Daoy (cell line): ENCODE results near the gene SOWAHA. TPM values are rescaled to one million over a fixed set of nuclear protein-coding genes. Genes with fewer than 3 reads are reported as not detected.
"Not testable (repeated sequence)": the region's sequence is repeated elsewhere in the genome, so short reads cannot be mapped to it uniquely, and the experiment has no call there.

Experiments used
- DNase-seq: peaks from one replicate; pipeline ENCODE4 v3.0.0-alpha.2; 2015; ENCODE audit warnings: low read depth
- total RNA-seq: library from RNA; depleted of rRNA; stranded (reverse); fragments of >200 nt; shearing (Covaris generic); gene quantifications from 2 replicates; pipeline ENCODE4 v1.2.3, GENCODE V29; 2014

SOWAHA gene
- total RNA-seq, 1 experiment from 2014 or later = not detected

GRCh38 chr5:132777209-132778069, 35.7 kb upstream of the SOWAHA start, which contains the start of gene SEPTIN8:
Gene SEPTIN8, minus strand, starts transcription at chr5:132777239. Its CDS starts 102 bp downstream, at chr5:132777137.
- peak; percentile 63 for DNase-seq

GRCh38 chr5:132778129-132778528, 35.0 kb upstream of the SOWAHA start:
- DNase-seq = no peak

- DNase-seq = no peak
These were observed 34.2 kb upstream of the SOWAHA start for GRCh38 chr5:132778856-132779255.

DNA sequence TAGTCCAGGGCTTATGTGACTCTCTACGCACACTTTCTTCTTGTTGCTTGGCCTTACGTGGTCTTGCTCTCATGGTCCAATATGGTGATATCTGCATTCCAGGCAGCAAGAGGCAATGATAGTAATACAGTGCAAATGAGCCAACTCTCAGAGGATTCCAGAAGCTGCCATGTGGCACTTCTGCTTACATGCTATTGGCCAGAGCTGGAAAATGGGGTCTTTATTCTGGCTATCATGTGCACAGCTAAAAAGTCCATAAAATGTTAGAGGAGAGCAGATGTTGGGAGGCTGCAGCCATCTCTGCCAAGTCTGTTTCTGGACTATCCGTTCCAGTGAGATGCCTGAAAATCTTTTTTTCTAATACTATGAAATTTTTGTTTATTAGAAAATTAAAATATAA, 33.1 kb upstream of the SOWAHA start:
- DNase-seq = no peak

GRCh38 chr5:132780577-132780976, 32.5 kb upstream of the SOWAHA start:
- no peak for DNase-seq

- no peak for DNase-seq
These were observed 32.1 kb upstream of the SOWAHA start for GRCh38 chr5:132781029-132781428.

DNA sequence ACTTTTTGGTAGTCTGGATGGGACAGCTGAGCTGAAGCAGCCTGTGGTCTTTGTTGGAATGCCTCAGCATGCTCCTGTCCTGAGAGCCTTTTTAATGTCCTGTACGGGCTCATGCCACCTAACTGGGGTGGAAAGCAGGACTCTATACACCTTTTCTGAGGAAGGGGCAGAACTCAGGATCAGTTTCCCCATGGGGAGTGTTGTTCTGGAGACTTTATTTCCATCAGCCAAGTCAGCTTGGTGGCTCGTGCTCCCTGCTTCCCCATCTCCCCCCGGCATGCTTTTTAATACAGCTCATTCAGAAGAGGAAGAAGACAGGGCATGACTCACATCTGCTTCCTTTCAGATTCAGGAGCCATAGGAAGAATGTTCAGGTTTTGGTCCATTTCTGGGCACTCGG, 31.0 kb upstream of the SOWAHA start:
- DNase-seq = peak; percentile 68

DNA sequence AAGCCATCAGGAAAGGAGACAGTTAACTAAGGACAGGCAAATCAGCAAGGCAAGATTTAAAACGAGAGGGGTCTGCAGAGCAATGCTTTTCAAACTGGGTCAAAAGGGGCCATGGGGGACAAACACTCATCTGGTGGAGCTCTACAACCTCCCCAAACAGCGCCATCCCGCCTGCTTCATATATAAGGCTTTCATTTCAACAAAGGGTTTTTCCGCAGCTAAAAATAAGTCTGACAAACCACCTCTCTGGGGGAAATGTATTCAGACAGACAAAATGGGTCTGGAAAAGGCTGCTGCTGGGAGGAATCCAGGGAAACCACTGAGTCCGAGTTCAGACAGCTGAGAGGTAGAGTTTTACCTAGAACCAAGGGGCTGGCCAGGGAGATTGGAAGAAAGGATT, 27.7 kb upstream of the SOWAHA start:
- no peak for DNase-seq

- no peak for DNase-seq
These were observed 27.2 kb upstream of the SOWAHA start for GRCh38 chr5:132785864-132786263.

DNA sequence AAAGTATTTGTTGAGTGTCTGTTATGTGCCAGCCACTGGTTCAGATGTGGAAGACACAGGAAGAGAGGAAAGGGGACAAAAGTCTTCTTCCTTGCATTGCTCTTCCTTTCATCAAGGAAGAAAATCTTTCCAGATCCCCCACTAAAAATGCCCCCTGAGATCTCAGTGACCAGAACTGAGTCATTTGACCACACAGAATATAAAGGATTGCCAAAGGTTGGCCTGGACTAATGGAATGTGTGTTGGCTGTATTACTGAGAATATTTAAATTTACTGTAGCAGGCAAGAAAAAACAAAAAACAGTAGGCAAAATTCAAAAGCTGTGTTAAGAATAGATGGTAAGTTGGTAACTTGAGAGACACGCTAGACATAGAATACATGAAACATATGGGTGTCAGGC, 26.0 kb upstream of the SOWAHA start:
- no peak for DNase-seq

- no peak for DNase-seq
These were observed 24.6 kb upstream of the SOWAHA start for GRCh38 chr5:132788508-132788907.

- DNase-seq = no peak
These were observed 23.9 kb upstream of the SOWAHA start for GRCh38 chr5:132788990-132789886.

DNA sequence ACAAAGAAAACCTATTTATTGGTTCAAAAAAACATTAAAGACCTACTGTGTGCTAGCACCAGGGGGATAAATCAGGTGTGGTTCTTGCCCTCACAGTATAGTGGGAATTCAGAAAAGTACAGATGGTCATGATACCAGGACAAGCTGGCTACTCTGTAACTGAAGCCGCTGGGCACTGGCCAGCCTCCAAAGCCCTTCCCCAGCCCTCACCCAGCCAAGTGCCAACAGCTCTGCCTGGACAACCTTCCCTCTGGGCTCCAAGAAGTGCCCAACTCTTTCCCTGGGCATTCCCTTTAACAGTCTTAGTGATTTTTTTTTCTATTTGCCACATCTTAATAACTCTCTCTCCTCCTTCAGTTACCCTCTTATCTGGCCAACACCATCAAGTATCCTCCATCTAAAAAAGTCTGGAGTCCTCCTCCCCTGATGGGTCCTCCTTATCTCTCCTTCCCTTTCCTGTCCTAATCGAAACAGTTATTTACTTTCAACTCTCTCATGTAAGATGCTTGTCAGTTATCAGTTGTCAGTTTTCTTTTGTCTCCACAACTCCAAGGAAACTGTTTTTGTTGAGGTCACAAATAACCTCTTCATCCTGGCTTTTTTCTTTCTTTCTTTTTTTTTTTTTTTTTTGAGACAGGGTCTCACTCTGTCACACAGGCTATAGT, 22.8 kb upstream of the SOWAHA start:
- DNase-seq = no peak

DNA sequence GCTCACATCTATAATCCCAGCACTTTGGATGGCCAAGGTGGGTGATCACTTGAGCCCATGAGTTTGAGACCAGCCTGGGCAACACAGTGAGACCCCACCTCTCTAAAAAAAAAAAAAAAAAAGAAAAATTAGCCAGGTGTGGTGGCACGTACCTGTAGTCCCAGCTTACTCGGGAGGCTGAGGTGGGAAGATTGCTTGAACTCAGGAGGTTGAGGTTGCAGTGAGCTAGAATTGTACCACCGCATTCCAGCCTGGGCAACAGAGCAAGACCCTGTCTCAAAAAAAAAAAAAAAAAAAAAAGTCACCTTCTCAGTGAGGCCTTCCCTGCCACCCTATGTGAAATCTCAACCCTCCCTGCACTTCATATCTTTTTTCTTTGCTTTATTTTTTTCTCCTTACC, 22.1 kb upstream of the SOWAHA start:
- DNase-seq = no peak

- no peak for DNase-seq
These were observed 15.5 kb upstream of the SOWAHA start for GRCh38 chr5:132797651-132798050.

- DNase-seq = no peak
These were observed 13.7 kb upstream of the SOWAHA start for GRCh38 chr5:132799392-132799791.

DNA sequence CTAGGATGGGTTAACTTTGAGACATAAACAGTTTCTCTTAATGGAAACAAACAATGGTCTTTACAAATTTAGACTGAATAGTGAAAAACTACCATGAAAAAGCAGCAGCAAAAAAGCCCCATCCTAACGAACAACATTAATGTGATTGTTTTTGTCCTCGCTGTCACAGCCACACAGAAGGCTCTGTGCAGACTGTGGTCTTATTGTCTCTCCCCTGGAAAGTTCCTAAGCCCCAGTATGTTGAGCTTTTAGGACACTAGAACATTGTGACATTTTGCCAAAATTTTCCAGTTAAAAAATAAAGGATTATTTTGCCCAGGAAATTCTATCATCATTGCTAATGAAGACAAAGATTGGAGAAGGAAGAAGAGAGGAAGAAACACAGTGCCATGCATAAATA, 12.6 kb upstream of the SOWAHA start:
- no peak for DNase-seq

DNA sequence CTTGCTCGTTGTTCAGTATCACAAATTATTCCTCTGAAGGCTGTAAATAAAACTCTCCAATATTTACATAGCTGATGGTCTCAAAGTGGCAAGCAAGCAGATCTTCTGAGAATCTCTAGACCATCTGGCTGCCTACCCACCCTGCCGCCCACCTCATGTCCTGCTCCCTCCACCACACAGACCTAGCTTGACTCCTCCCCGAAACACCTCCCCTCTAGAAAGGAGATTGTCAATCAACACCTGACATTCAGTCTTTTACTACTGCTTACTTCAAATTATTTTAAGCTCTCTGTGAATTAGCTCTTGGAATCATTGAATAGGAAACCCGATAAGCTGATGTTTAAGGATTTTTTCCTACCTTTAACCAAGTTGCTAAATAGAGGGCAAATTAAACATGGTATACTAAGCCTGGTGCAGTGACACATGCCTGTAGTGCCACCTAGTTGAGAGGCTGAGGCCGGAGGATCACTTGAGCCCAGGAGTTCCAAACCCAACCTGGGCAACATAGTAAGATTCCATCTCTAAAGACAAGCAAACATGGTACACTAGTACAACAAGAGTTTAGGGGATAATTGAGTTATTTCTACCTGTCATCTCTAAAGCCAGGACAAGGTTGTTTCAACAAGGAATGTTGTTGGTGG, 10.9 kb upstream of the SOWAHA start:
- no peak for DNase-seq

GRCh38 chr5:132802685-132803066, 10.4 kb upstream of the SOWAHA start:
- not testable (repeated sequence) for DNase-seq

- DNase-seq = not testable (repeated sequence)
These were observed 8.9 kb upstream of the SOWAHA start for GRCh38 chr5:132804219-132804618.

DNA sequence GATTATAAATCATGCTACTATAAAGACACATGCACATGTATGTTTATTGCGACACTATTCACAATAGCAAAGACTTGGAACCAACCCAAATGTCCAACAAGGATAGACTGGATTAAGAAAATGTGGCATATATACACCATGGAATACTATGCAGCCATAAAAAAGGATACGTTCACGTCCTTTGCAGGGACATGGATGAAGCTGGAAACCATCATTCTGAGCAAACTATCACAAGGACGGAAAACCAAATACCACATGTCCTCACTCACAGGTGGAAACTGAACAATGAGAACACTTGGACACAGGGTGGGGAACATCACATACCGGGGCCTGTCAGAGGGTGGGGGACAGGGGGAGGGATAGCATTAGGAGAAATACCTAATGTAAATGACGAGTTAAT, 7.2 kb upstream of the SOWAHA start:
- not testable (repeated sequence) for DNase-seq

DNA sequence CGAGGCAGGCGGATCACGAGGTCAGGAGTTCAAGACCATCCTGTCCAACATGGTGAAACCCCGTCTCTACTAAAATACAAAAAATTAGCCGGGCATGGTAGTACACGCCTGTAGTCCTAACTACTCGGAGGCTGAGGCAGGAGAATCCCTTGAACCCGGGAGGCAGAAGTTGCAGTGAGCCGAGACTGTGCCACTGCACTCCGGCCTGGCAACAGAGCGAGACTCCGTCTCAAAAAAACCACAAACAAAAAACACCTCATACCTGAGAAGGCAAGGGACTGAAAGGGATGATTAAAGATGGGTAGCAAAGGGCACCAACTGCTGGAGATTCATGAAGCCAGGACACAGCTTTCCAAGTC, 6.3 kb upstream of the SOWAHA start:
- DNase-seq = not testable (repeated sequence)
